ENCODE data around the gene KIFC3.

DNA sequence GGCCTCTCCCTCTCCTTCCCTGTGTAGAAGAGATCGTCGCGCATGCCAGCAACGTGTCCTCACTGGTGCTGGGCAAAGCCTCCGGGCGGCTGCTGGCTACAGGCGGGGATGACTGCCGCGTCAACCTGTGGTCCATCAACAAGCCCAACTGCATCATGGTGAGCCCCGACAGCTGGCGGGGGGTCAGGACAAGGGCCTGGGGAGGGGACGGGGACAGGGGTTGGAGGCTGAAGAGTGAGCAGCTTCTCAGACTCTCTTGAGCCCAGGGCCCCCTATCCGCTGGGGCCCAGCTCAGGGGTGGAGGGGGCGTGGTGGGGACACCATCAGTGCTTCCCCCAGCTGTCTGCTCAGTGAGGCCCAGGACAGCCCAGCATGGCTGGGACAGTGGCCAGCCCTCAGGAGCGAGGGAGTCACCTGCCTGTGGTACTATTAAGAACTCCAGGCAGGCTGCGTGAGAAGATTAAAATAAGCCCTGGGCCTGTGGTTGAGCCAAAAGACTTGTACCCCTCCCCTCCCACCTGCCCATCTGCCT, 60.6 kb downstream of the KIFC3 start:
- no peak for TF ChIP-seq MAX (IDR thresholded peaks at IDR 0.05; ENCODE audit: low read depth, low read length)
- TF ChIP-seq, protein P1, sequence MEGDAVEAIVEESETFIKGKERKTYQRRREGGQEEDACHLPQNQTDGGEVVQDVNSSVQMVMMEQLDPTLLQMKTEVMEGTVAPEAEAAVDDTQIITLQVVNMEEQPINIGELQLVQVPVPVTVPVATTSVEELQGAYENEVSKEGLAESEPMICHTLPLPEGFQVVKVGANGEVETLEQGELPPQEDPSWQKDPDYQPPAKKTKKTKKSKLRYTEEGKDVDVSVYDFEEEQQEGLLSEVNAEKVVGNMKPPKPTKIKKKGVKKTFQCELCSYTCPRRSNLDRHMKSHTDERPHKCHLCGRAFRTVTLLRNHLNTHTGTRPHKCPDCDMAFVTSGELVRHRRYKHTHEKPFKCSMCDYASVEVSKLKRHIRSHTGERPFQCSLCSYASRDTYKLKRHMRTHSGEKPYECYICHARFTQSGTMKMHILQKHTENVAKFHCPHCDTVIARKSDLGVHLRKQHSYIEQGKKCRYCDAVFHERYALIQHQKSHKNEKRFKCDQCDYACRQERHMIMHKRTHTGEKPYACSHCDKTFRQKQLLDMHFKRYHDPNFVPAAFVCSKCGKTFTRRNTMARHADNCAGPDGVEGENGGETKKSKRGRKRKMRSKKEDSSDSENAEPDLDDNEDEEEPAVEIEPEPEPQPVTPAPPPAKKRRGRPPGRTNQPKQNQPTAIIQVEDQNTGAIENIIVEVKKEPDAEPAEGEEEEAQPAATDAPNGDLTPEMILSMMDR (IDR thresholded peaks at IDR 0.05; ENCODE audit: low read depth, low read length): no peak
